Adrenal gland (tissue), 5 donors: ENCODE data around the gene PRKN.

Source experiments
- CTCF ChIP-seq, 6 experiments: fragments of 450-650 bp in 4 of 6; fragments of 200-600 bp in 2 of 6; sonication (generic) in 1 of 6; IDR thresholded peaks; 1 replicate in 5 of 6; 2 replicates in 1 of 6; pipeline versions ENCODE4 v1.5.1 to v1.8.0; 2016 to 2021; ENCODE audit warnings: antibody characterized with exemption in 6 of 6, mild to moderate bottlenecking in 2 of 6, moderate library complexity in 1 of 6
- POLR2A ChIP-seq, 2 donors: fragments of 450-650 bp; IDR thresholded peaks; one replicate each; pipeline ENCODE4 v1.6.1; 2017; ENCODE audit warnings: antibody characterized with exemption in 2 of 2, mild to moderate bottlenecking in 2 of 2, moderate library complexity in 1 of 2
- donor health status: DM: no; HTN: no; CAD: no.

GRCh38 chr6:161503570-161503969 lies 1224.0 kb downstream of the PRKN start:
- TF ChIP-seq CTCF (IDR thresholded peaks at IDR 0.05) (no peak), POLR2A (IDR thresholded peaks at IDR 0.05) (no peak)
